Measurements from ENCODE around the gene LRFN2.

DNA sequence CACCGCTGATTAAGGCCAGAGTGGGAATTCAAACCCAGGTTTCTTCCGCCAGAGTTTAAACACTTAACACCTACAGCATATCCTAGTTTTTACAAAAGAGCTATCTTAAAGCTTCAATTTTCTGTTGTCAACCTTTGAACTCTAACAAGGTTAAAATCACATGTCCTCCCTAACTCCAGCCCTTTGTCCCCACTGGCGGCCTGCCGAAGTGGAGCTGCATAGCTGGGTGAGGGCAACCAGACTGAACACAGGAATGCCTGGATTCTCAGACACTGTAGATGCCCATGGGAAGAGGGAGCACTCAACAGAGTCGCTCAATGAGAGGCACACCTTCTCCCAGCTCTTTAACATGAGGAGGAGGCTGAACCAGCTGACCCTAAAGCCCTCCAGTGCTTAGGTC is 59.1 kb downstream of the LRFN2 start:
- TF ChIP-seq CTCF (IDR thresholded peaks at IDR 0.05) (no peak), POLR2AphosphoS5 (IDR thresholded peaks at IDR 0.05) (no peak)

Measured in prostate gland (tissue), 2 donors.